ENCODE measurements around the gene GRIN3B.

The GRIN3B gene

GRCh38 chr19:1042689-1043511 is 42.7 kb downstream of the GRIN3B start:
- peaks cover 5% of the 10 kb centered on the region; the same call in 1 of the 2 replicates for H4K20me1 ChIP-seq (ENCODE audit: insufficient read depth, low read length)
- peaks cover 34% of the 10 kb centered on the region for H3K36me3 ChIP-seq (replicated peaks; ENCODE audit: low read depth, low read length)
- H2AFZ ChIP-seq (ENCODE audit: low read depth, low read length): no peak overlapping the region
- no peak overlapping the region for H3K4me3 ChIP-seq (ENCODE audit: low read length)
- H3K9ac ChIP-seq (ENCODE audit: low read length): no peak overlapping the region
- H3K4me2 ChIP-seq (ENCODE audit: low read length): no peak overlapping the region
- peaks cover 11% of the 10 kb centered on the region; the same call in 1 of the 2 replicates for H3K79me2 ChIP-seq (ENCODE audit: low read length)
- no peaks in the 10 kb centered on the region for H3K27me3 ChIP-seq (ENCODE audit: low read depth, low read length)
- H3K4me1 ChIP-seq (ENCODE audit: low read length): peaks cover 23% of the 10 kb centered on the region
- no peak overlapping the region for H3K27ac ChIP-seq (ENCODE audit: low read length)
- no peak for TF ChIP-seq EZH2phosphoT487 (IDR thresholded peaks at IDR 0.05; ENCODE audit: low read depth)
- no peak for TF ChIP-seq CTCF (IDR thresholded peaks at IDR 0.05; ENCODE audit: low read depth, low read length)
- H3K9me3 ChIP-seq (ENCODE audit: insufficient read depth, low read length): no peaks in the 10 kb centered on the region

- no peak overlapping the region for H3K27ac ChIP-seq (ENCODE audit: low read length)
- H3K4me1 ChIP-seq (ENCODE audit: low read length): peaks cover 5% of the 10 kb centered on the region
Observed at GRCh38 chr19:1045247-1045603, 45.0 kb downstream of the GRIN3B start.

GRCh38 chr19:1046117-1046626 is 46.0 kb downstream of the GRIN3B start:
- H3K27ac ChIP-seq (ENCODE audit: low read length): no peak overlapping the region
- H4K20me1 ChIP-seq (ENCODE audit: insufficient read depth, low read length): peaks cover 3% of the 10 kb centered on the region; the same call in 1 of the 2 replicates
- no peak overlapping the region for H2AFZ ChIP-seq (ENCODE audit: low read depth, low read length)
- H3K79me2 ChIP-seq (ENCODE audit: low read length): peaks cover 3% of the 10 kb centered on the region; the same call in 1 of the 2 replicates
- TF ChIP-seq EZH2phosphoT487 (IDR thresholded peaks at IDR 0.05; ENCODE audit: low read depth) (no peak), CTCF (IDR thresholded peaks at IDR 0.05; ENCODE audit: low read depth, low read length) (no peak)
- no peak overlapping the region for H3K4me2 ChIP-seq (ENCODE audit: low read length)
- no peaks in the 10 kb centered on the region for H3K27me3 ChIP-seq (ENCODE audit: low read depth, low read length)
- H3K9me3 ChIP-seq (ENCODE audit: insufficient read depth, low read length): no peaks in the 10 kb centered on the region
- no peak overlapping the region for H3K4me3 ChIP-seq (ENCODE audit: low read length)
- peaks cover 4% of the 10 kb centered on the region for H3K4me1 ChIP-seq (ENCODE audit: low read length)
- peaks cover 33% of the 10 kb centered on the region for H3K36me3 ChIP-seq (replicated peaks; ENCODE audit: low read depth, low read length)
- H3K9ac ChIP-seq (ENCODE audit: low read length): no peak overlapping the region

More at GRCh38 chr19:1045247-1045603, 45.0 kb downstream of the GRIN3B start:
- Histone ChIP-seq H3K9ac (ENCODE audit: low read length) (no peak overlapping the region), H3K4me3 (ENCODE audit: low read length) (no peak overlapping the region), H4K20me1 (ENCODE audit: insufficient read depth, low read length) (peaks cover 5% of the 10 kb centered on the region; the same call in 1 of the 2 replicates), H2AFZ (ENCODE audit: low read depth, low read length) (no peak overlapping the region), H3K36me3 (replicated peaks; ENCODE audit: low read depth, low read length) (peaks cover 33% of the 10 kb centered on the region), H3K79me2 (ENCODE audit: low read length) (peaks cover 10% of the 10 kb centered on the region; the same call in 1 of the 2 replicates), H3K27me3 (ENCODE audit: low read depth, low read length) (no peaks in the 10 kb centered on the region), H3K4me2 (ENCODE audit: low read length) (no peak overlapping the region), H3K9me3 (ENCODE audit: insufficient read depth, low read length) (no peaks in the 10 kb centered on the region)
- TF ChIP-seq EZH2phosphoT487 (IDR thresholded peaks at IDR 0.05; ENCODE audit: low read depth): no peak
- TF ChIP-seq CTCF (IDR thresholded peaks at IDR 0.05; ENCODE audit: low read depth, low read length): no peak

- Histone ChIP-seq H3K9ac (ENCODE audit: low read length) (no peak overlapping the region), H3K4me2 (ENCODE audit: low read length) (no peak overlapping the region), H3K27me3 (ENCODE audit: low read depth, low read length) (no peaks in the 10 kb centered on the region), H3K4me3 (ENCODE audit: low read length) (no peak overlapping the region), H3K36me3 (replicated peaks; ENCODE audit: low read depth, low read length) (peaks cover 37% of the 10 kb centered on the region), H3K79me2 (ENCODE audit: low read length) (no peaks in the 10 kb centered on the region), H3K27ac (ENCODE audit: low read length) (no peak overlapping the region), H2AFZ (ENCODE audit: low read depth, low read length) (no peak overlapping the region), H3K9me3 (ENCODE audit: insufficient read depth, low read length) (no peaks in the 10 kb centered on the region), H3K4me1 (ENCODE audit: low read length) (no peaks in the 10 kb centered on the region), H4K20me1 (ENCODE audit: insufficient read depth, low read length) (no peaks in the 10 kb centered on the region)
- TF ChIP-seq CTCF (IDR thresholded peaks at IDR 0.05; ENCODE audit: low read depth, low read length): no peak
Observed at GRCh38 chr19:1046836-1047695, 46.8 kb downstream of the GRIN3B start.

Measured in OCI-LY3 (cell line).